ENCODE data around the gene BFSP1. TPM values are rescaled to one million over a fixed set of nuclear protein-coding genes. Genes with fewer than 3 reads are reported as not detected.

BFSP1 gene
- total RNA-seq, 1 donor from 2014 or later: 9.6 TPM

GRCh38 chr20:17503301-17504065, 27.7 kb downstream of the BFSP1 start:
- Mint-ChIP-seq H3K36me3 (ENCODE audit: low read depth) (peaks cover 2% of the 10 kb centered on the region), H3K4me1 (ENCODE audit: low read depth) (peaks cover 23% of the 10 kb centered on the region), H3K4me3 (ENCODE audit: unreplicated experiment) (no peak overlapping the region), H3K9me3 (ENCODE audit: low read depth) (no peaks in the 10 kb centered on the region), H3K27ac (ENCODE audit: unreplicated experiment) (no peak overlapping the region), H3K27me3 (ENCODE audit: low read depth) (no peaks in the 10 kb centered on the region)
- TF ChIP-seq, protein P1, sequence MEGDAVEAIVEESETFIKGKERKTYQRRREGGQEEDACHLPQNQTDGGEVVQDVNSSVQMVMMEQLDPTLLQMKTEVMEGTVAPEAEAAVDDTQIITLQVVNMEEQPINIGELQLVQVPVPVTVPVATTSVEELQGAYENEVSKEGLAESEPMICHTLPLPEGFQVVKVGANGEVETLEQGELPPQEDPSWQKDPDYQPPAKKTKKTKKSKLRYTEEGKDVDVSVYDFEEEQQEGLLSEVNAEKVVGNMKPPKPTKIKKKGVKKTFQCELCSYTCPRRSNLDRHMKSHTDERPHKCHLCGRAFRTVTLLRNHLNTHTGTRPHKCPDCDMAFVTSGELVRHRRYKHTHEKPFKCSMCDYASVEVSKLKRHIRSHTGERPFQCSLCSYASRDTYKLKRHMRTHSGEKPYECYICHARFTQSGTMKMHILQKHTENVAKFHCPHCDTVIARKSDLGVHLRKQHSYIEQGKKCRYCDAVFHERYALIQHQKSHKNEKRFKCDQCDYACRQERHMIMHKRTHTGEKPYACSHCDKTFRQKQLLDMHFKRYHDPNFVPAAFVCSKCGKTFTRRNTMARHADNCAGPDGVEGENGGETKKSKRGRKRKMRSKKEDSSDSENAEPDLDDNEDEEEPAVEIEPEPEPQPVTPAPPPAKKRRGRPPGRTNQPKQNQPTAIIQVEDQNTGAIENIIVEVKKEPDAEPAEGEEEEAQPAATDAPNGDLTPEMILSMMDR (IDR thresholded peaks at IDR 0.05): no peak
- DNase-seq (ENCODE audit: low spot score): no peak

- TF ChIP-seq, protein P1 (IDR thresholded peaks at IDR 0.05): no peak
- no peak for DNase-seq (ENCODE audit: low spot score)
- H3K9me3 Mint-ChIP-seq (ENCODE audit: low read depth): no peaks in the 10 kb centered on the region
- no peaks in the 10 kb centered on the region for H3K36me3 Mint-ChIP-seq (ENCODE audit: low read depth)
- peaks cover 33% of the 10 kb centered on the region for H3K4me1 Mint-ChIP-seq (ENCODE audit: low read depth)
- no peak overlapping the region for H3K4me3 Mint-ChIP-seq (ENCODE audit: unreplicated experiment)
- H3K27me3 Mint-ChIP-seq (ENCODE audit: low read depth): no peaks in the 10 kb centered on the region
- H3K27ac Mint-ChIP-seq (ENCODE audit: unreplicated experiment): no peak overlapping the region
These were observed 29.1 kb downstream of the BFSP1 start for GRCh38 chr20:17502105-17502504.

- no peaks in the 10 kb centered on the region for H3K9me3 Mint-ChIP-seq (ENCODE audit: low read depth)
- peaks cover 33% of the 10 kb centered on the region for H3K4me1 Mint-ChIP-seq (ENCODE audit: low read depth)
- H3K36me3 Mint-ChIP-seq (ENCODE audit: low read depth): no peaks in the 10 kb centered on the region
- TF ChIP-seq, protein P1 (IDR thresholded peaks at IDR 0.05): no peak
- DNase-seq (ENCODE audit: low spot score): no peak
- no peak overlapping the region for H3K4me3 Mint-ChIP-seq (ENCODE audit: unreplicated experiment)
- no peak overlapping the region for H3K27ac Mint-ChIP-seq (ENCODE audit: unreplicated experiment)
- H3K27me3 Mint-ChIP-seq (ENCODE audit: low read depth): no peaks in the 10 kb centered on the region
These were observed 29.5 kb downstream of the BFSP1 start for GRCh38 chr20:17501701-17502100.

- DNase-seq (ENCODE audit: low spot score): no peak
- Mint-ChIP-seq H3K4me3 (ENCODE audit: unreplicated experiment) (no peak overlapping the region), H3K27ac (ENCODE audit: unreplicated experiment) (no peak overlapping the region), H3K36me3 (ENCODE audit: low read depth) (peaks cover 1% of the 10 kb centered on the region), H3K9me3 (ENCODE audit: low read depth) (no peaks in the 10 kb centered on the region), H3K4me1 (ENCODE audit: low read depth) (peaks cover 29% of the 10 kb centered on the region), H3K27me3 (ENCODE audit: low read depth) (no peaks in the 10 kb centered on the region)
- TF ChIP-seq, protein P1 (IDR thresholded peaks at IDR 0.05): no peak
These were observed 30.4 kb downstream of the BFSP1 start for GRCh38 chr20:17500826-17501225.

GRCh38 chr20:17500271-17500670, 30.9 kb downstream of the BFSP1 start:
- TF ChIP-seq, protein P1 (IDR thresholded peaks at IDR 0.05): no peak
- peaks cover 23% of the 10 kb centered on the region for H3K4me1 Mint-ChIP-seq (ENCODE audit: low read depth)
- H3K4me3 Mint-ChIP-seq (ENCODE audit: unreplicated experiment): no peak overlapping the region
- H3K36me3 Mint-ChIP-seq (ENCODE audit: low read depth): peaks cover 1% of the 10 kb centered on the region
- no peaks in the 10 kb centered on the region for H3K9me3 Mint-ChIP-seq (ENCODE audit: low read depth)
- H3K27me3 Mint-ChIP-seq (ENCODE audit: low read depth): no peaks in the 10 kb centered on the region
- H3K27ac Mint-ChIP-seq (ENCODE audit: unreplicated experiment): no peak overlapping the region
- DNase-seq (ENCODE audit: low spot score): no peak
